Measurements from ENCODE around the gene HAUS8. TPM values are rescaled to one million over a fixed set of nuclear protein-coding genes. Genes with fewer than 3 reads are reported as not detected.

HAUS8 gene
- total and polyA plus RNA-seq, 2 of the 13 experiments (the other 11 are each of a cell fraction or from before 2014, with no cell fraction given) = 7.8 to 17.5 TPM

GRCh38 chr19:17052439-17052838 lies 22.8 kb downstream of the HAUS8 start:
- FAIRE-seq = peak; percentile 46
- BruUV-seq (replicated peaks) = no TSS peak
- DNase-seq (ENCODE audit: low spot score) = no peak

More at GRCh38 chr19:17052439-17052838, 22.8 kb downstream of the HAUS8 start:
- Histone ChIP-seq H3K4me2 (ENCODE audit: low read depth, low read length) (no peak overlapping the region), H3K9ac (ENCODE audit: insufficient read depth, low read depth, low read length) (no peak overlapping the region), H4K20me1 (ENCODE audit: insufficient read depth, low read length) (no peaks in the 10 kb centered on the region), H3K27me3 (ENCODE audit: control insufficient read depth in 1 of 2, insufficient read depth in 2 of 2, low read length in 2 of 2) (no peaks in the 10 kb centered on the region; a peak in 1 of 5 replicates), H3K4me1 (ENCODE audit: insufficient read depth, low read length) (no peaks in the 10 kb centered on the region), H3K4me3 (replicated peaks in 1 of 3; ENCODE audit: insufficient read depth in 1 of 3, low read depth in 2 of 3, low read length in 3 of 3) (no peak overlapping the region), H2AFZ (ENCODE audit: low read length) (no peak overlapping the region), H3K9me3 (ENCODE audit: low read length) (no peaks in the 10 kb centered on the region), H3K79me2 (ENCODE audit: insufficient read depth, low read length) (no peaks in the 10 kb centered on the region), H3K27ac (ENCODE audit: extremely low read length, insufficient read depth, low read length) (no peak overlapping the region), H3K36me3 (replicated peaks in 1 of 2; ENCODE audit: control insufficient read depth in 1 of 2, insufficient read depth in 2 of 2, low read length in 2 of 2) (peaks cover 15 to 47% of the 10 kb centered on the region in 2 experiments)
- intact Hi-C loops (cut with micrococcal nuclease; ENCODE audit: unreplicated experiment) = loop anchor here (5.0 kb wide), 1 partner anchor 280 kb away; no protein-coding TSS in a partner anchor
- TF ChIP-seq STAG1 (CRISPR knock-in tag; IDR thresholded peaks at IDR 0.05) (peak; percentile 65), ZBTB34 (CRISPR knock-in tag; IDR thresholded peaks at IDR 0.05) (no peak), CTCF (CRISPR knock-in tag; IDR thresholded peaks at IDR 0.05) (peak; percentile 66), SMC3 (IDR thresholded peaks at IDR 0.05; ENCODE audit: low read length) (peak; percentile 62; the same call in 1 of the 2 replicates), RAD21 (CRISPR knock-in tag; IDR thresholded peaks at IDR 0.05) (0 out of 2 replicates have a peak, but pooled peaks have one; percentile 14)
- in situ Hi-C loops (cut with HindIII; ENCODE audit: extremely low pct_ligation_motif_present, low pct_unique_long_range_greater_than_20kb) = loop anchor here (10.0 kb wide), 1 partner anchor 278 kb away; no protein-coding TSS in a partner anchor
- peak; percentile 68 for ATAC-seq
- 78% methylated on average over 8 of the region's 8 CpGs for WGBS (ENCODE audit: low lambda C conversion rate)
- ChIA-PET POLR2A (no interaction called here), CTCF (ENCODE audit: low intra/inter-chr PET ratio, low total read pairs) (interaction anchor here (0.9 to 1.5 kb wide), 3 partner anchors 274 to 338 kb away, joined by 3 to 15 read pairs (median 6); no protein-coding TSS in a partner anchor)

Data from HepG2 (cell line).